K562 (cell line): ENCODE results near the gene C9orf50. TPM values are rescaled to one million over a fixed set of nuclear protein-coding genes. Genes with fewer than 3 reads are reported as not detected.
A peak's percentile ranks its signal among the peaks of the same experiment; 100 is the strongest.

ENCODE experiments used
- ADNP ChIP-seq: fragments of 200-800 bp; sonication (Bioruptor generic); IDR thresholded peaks from 2 replicates; pipeline ENCODE4 v1.6.1; 2016; ENCODE audit warnings: missing genetic modification characterization, missing compliant biosample characterization
- ARID3A ChIP-seq: IDR thresholded peaks from 2 replicates; pipeline ENCODE4 v1.6.1; 2012; ENCODE audit warnings: low read depth, low read length, improper control_type of control experiment, borderline replicate concordance
- ARID3B ChIP-seq: fragments of 250-450 bp; sonication (Bioruptor Pico); IDR thresholded peaks from 2 replicates; pipeline ENCODE4 v1.4.0; 2020; ENCODE audit warnings: borderline replicate concordance
- BMI1 ChIP-seq: fragments of 150-350 bp; IDR thresholded peaks from 2 replicates; pipeline ENCODE4 v1.6.1; 2014; ENCODE audit warnings: low read length
- CEBPG ChIP-seq, 3 experiments: fragments of 200-800 bp in 1 of 3; sonication (Bioruptor generic) in 1 of 3; sonication (generic) in 1 of 3; formaldehyde crosslinking in 1 of 3; IDR thresholded peaks in 2 of 3; conservative IDR thresholded peaks in 1 of 3; 2 replicates each; pipeline versions ENCODE4 v1.6.1 to v1.8.0; 2016 to 2022; ENCODE audit warnings: missing compliant biosample characterization in 2 of 3, missing genetic modification characterization in 2 of 3, mild to moderate bottlenecking in 1 of 3, missing genetic modification reagents in 1 of 3
- CREB3 ChIP-seq: fragments of 450-650 bp; conservative IDR thresholded peaks from 2 replicates; pipeline ENCODE4 v1.6.1; 2016; ENCODE audit warnings: missing genetic modification characterization, low read depth, mild to moderate bottlenecking, missing compliant biosample characterization, moderate library complexity
- EP400 ChIP-seq: fragments of 450-650 bp; IDR thresholded peaks from 2 replicates; pipeline ENCODE4 v1.6.1; 2017; ENCODE audit warnings: antibody characterized with exemption, mild to moderate bottlenecking, moderate library complexity
- FUS ChIP-seq: fragments of 200-400 bp; formaldehyde crosslinking; optimal IDR thresholded peaks from 2 replicates; pipeline ENCODE3; 2017; ENCODE audit warnings: low read depth, low read length
- HDAC2 ChIP-seq: fragments of 450-650 bp; IDR thresholded peaks from 2 replicates; pipeline ENCODE4 v1.6.1; 2016; ENCODE audit warnings: mild to moderate bottlenecking
- HNRNPK ChIP-seq: fragments of 200-400 bp; formaldehyde crosslinking; IDR thresholded peaks from one replicate; pipeline ENCODE4 v1.6.1; 2018; ENCODE audit warnings: mild to moderate bottlenecking, low read depth, low read length; ENCODE audit not compliant: poor library complexity, severe bottlenecking
- HNRNPL ChIP-seq: fragments of 200-400 bp; formaldehyde crosslinking; IDR thresholded peaks from 2 replicates; pipeline ENCODE4 v1.6.1; 2017; ENCODE audit warnings: low read depth, mild to moderate bottlenecking, low read length
- HSF4 ChIP-seq: fragments of 250-450 bp; sonication (Bioruptor Pico); IDR thresholded peaks from 2 replicates; pipeline ENCODE4 v2.1.2; 2022; ENCODE audit warnings: mild to moderate bottlenecking, moderate library complexity, borderline replicate concordance
- KDM1A ChIP-seq, 2 experiments: fragments of 450-650 bp; IDR thresholded peaks; 2 replicates each; pipeline ENCODE4 v1.6.1; 2016; ENCODE audit warnings: mild to moderate bottlenecking in 2 of 2
- MEIS2 ChIP-seq: fragments of 450-650 bp; IDR thresholded peaks from 2 replicates; pipeline ENCODE4 v1.6.1; 2014; ENCODE audit warnings: mild to moderate bottlenecking; ENCODE audit not compliant: partially characterized antibody
- OTX1 ChIP-seq: fragments of 450-650 bp; formaldehyde crosslinking; IDR thresholded peaks from 2 replicates; pipeline ENCODE4 v1.4.0; 2022; ENCODE audit warnings: mild to moderate bottlenecking
- POLR2A ChIP-seq: fragments of 450-650 bp; conservative IDR thresholded peaks from 2 replicates; pipeline ENCODE4 v1.6.1; 2016
- SIX5 ChIP-seq, 2 experiments: IDR thresholded peaks; 2 replicates each; pipeline ENCODE4 v1.6.1; 2011; ENCODE audit warnings: low read length in 2 of 2, borderline replicate concordance in 1 of 2, low read depth in 1 of 2, mild to moderate bottlenecking in 1 of 2, moderate library complexity in 1 of 2; ENCODE audit not compliant: insufficient read depth in 1 of 2
- TEAD2 ChIP-seq: fragments of 450-650 bp; IDR thresholded peaks from 2 replicates; pipeline ENCODE4 v1.6.1; 2016; ENCODE audit warnings: missing genetic modification characterization, control low read depth, missing compliant biosample characterization
- U2AF1 ChIP-seq: fragments of 200-400 bp; formaldehyde crosslinking; optimal IDR thresholded peaks from 2 replicates; pipeline ENCODE3; 2017; ENCODE audit warnings: mild to moderate bottlenecking, low read depth, low read length, moderate library complexity
- ZBTB34 ChIP-seq: fragments of 250-450 bp; sonication (Bioruptor Pico); IDR thresholded peaks from 2 replicates; pipeline ENCODE4 v1.8.0; 2021; ENCODE audit warnings: mild to moderate bottlenecking, moderate library complexity
- ZNF121 ChIP-seq: sonication (generic); formaldehyde crosslinking; conservative IDR thresholded peaks from 2 replicates; pipeline ENCODE4 v1.8.0; 2022; ENCODE audit warnings: missing genetic modification reagents
- ZNF124 ChIP-seq: sonication (generic); formaldehyde crosslinking; IDR thresholded peaks from 2 replicates; pipeline ENCODE4 v1.8.1; 2022; ENCODE audit warnings: missing genetic modification reagents
- ZSCAN29 ChIP-seq: fragments of 450-650 bp; IDR thresholded peaks from 2 replicates; pipeline ENCODE4 v1.6.1; 2017
- polyA plus RNA-seq, 8 experiments: library from polyadenylated mRNA; depleted of rRNA in 4 of 8; stranded (reverse) in 5 of 8; unstranded in 3 of 8; fragments of >200 nt; fragmentation: Nextera tagmentation in 2 of 8; fragmentation: Illumina TruSeq in 1 of 8; extraction: Ambion mirVana in 2 of 8; extraction: Trizol in 1 of 8; gene quantifications; 2 replicates each; pipeline versions ENCODE4 v1.2.1 to v1.2.3, GENCODE V29; 2011 to 2014; ENCODE audit warnings: inconsistent platforms in 1 of 8, missing spikeins in 1 of 8
- total RNA-seq, 7 experiments: library from RNA; depleted of rRNA in 6 of 7; stranded (reverse); fragments of >200 nt in 6 of 7; fragmentation: Illumina TruSeq in 2 of 7; extraction: Trizol in 2 of 7; gene quantifications; 2 replicates each; pipeline versions ENCODE4 v1.2.1 to v1.2.3, GENCODE V29; 2011 to 2021; ENCODE audit warnings: low replicate concordance in 1 of 7

The C9orf50 gene
- total and polyA plus RNA-seq, 9 of the 15 experiments (the other 6 are each of a cell fraction or from before 2014, with no cell fraction given), result not detected

GRCh38 chr9:129570450-129571297 is 50.2 kb downstream of the C9orf50 start (continued):
- no peak for TF ChIP-seq ZNF124 (CRISPR knock-in tag)
- no peak for TF ChIP-seq ZSCAN29
- TF ChIP-seq CREB3 (tag), result peak; percentile 72; the same call in 1 of the 2 replicates
- TF ChIP-seq HNRNPL, result no peak
- no peak for TF ChIP-seq CEBPG (CRISPR knock-in tag; IDR thresholded peaks at IDR 0.05)
- TF ChIP-seq CEBPG (tag; conservative IDR thresholded peaks at IDR 0.05 in 1 of 2, IDR thresholded peaks at IDR 0.05 in 1 of 2), result no peak
- peak; percentile 64 for TF ChIP-seq EP400
- TF ChIP-seq HDAC2, result no peak; the same call in 1 of the 2 replicates
- no peak for TF ChIP-seq ZBTB34 (CRISPR knock-in tag)
- peak; percentile 6 to 19; a peak in 2 of 4 replicates for TF ChIP-seq KDM1A (IDR thresholded peaks at IDR 0.05)
- TF ChIP-seq HNRNPK, result no peak
- peak; percentile 57 for TF ChIP-seq MEIS2
- TF ChIP-seq HSF4, result no peak
- no peak for TF ChIP-seq ARID3B (CRISPR knock-in tag)
- no peak for TF ChIP-seq BMI1
- no peak for TF ChIP-seq FUS
- no peak for TF ChIP-seq U2AF1
- TF ChIP-seq ARID3A, result no peak
- no peak for TF ChIP-seq SIX5 (IDR thresholded peaks at IDR 0.05; ENCODE audit: borderline replicate concordance in 1 of 2, insufficient read depth in 1 of 2, low read depth in 1 of 2, low read length in 2 of 2)
- no peak for TF ChIP-seq ADNP (tag)
- 0 out of 2 replicates have a peak, but pooled peaks have one; percentile 11 for TF ChIP-seq TEAD2 (tag)
- TF ChIP-seq POLR2A, result 0 out of 2 replicates have a peak, but pooled peaks have one; percentile 34
- TF ChIP-seq OTX1 (CRISPR knock-in tag), result no peak
- no peak for TF ChIP-seq ZNF121
